OCI-LY7 (cell line): ENCODE measurements around the gene HCN3.

Experiments
- EZH2phosphoT487 ChIP-seq: fragments of 200-600 bp; sonication (generic); IDR thresholded peaks from 2 replicates; pipeline ENCODE4 v1.6.1; 2018; ENCODE audit warnings: low read depth, borderline replicate concordance, mild to moderate bottlenecking, mixed run types, antibody characterized with exemption, low read length, moderate library complexity, mixed read lengths
- TF ChIP-seq, protein P1 (sequence below): fragments of 200-600 bp; sonication (generic); conservative IDR thresholded peaks from 2 replicates; pipeline ENCODE4 v1.5.1; 2014; ENCODE audit warnings: mild to moderate bottlenecking, antibody characterized with exemption, low read length, moderate library complexity, mixed read lengths

DNA sequence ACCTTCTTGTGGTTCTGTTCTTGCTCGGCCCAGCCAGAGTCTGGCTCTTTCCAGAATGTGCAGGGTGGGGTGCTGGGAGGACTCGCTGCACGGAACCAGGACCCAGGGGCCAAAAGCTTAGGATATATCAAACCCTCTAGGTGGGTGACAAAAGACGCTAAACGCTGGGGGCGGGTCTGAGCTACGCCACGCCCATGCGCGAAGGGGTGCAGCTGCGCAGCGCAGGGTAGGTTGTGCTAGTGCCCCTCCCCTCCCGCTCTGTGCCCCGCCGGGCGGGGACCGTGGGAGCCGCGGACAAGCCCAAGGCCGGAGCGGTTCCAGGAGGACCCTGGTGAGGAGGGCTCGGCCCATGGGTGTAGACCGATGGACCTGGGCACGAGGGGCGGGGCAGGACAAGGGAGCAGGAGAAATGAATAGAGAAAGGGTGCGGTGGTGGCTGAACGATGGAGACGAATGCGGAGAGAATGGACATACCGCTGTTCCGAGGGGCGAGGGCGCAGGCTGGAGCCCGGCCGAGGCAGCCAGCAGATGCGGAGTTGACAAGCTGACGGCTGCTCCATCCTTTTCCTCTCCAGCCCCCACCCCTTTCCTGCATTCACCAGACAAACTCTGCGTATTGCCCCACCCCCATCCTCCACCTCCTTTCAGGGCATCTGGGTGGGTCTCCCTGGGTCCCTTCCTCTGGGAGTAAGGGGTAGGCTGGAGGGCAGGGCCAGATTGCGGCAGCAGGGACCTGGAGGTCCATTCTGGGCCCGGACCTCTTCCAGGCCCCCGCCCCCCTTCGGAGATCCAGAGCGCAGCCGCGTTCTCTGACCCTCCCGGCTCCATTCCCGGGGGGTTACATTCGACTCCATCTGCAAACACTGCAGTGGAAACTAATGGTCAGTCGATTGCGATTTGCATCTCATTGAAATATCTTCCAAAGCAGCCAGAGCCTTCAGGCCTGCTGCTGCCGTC is 43.7 kb downstream of the HCN3 start, which contains the start of gene RUSC1:
- TF ChIP-seq, protein P1, sequence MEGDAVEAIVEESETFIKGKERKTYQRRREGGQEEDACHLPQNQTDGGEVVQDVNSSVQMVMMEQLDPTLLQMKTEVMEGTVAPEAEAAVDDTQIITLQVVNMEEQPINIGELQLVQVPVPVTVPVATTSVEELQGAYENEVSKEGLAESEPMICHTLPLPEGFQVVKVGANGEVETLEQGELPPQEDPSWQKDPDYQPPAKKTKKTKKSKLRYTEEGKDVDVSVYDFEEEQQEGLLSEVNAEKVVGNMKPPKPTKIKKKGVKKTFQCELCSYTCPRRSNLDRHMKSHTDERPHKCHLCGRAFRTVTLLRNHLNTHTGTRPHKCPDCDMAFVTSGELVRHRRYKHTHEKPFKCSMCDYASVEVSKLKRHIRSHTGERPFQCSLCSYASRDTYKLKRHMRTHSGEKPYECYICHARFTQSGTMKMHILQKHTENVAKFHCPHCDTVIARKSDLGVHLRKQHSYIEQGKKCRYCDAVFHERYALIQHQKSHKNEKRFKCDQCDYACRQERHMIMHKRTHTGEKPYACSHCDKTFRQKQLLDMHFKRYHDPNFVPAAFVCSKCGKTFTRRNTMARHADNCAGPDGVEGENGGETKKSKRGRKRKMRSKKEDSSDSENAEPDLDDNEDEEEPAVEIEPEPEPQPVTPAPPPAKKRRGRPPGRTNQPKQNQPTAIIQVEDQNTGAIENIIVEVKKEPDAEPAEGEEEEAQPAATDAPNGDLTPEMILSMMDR = no peak
- TF ChIP-seq EZH2phosphoT487 = no peak
